WTC11 (cell line): ENCODE measurements around the gene VARS2. TPM values are rescaled to one million over a fixed set of nuclear protein-coding genes. Genes with fewer than 3 reads are reported as not detected.
A peak's percentile ranks its signal among the peaks of the same experiment; 100 is the strongest.
"Not testable (repeated sequence)": the region's sequence is repeated elsewhere in the genome, so short reads cannot be mapped to it uniquely, and the experiment has no call there.

ENCODE experiments used
- ATAC-seq: fragments of 200-7000 bp; cut with Tn5 transposase; 2 replicates; pipeline ENCODE4 v1.10.0; 2021; ENCODE audit warnings: mild to moderate bottlenecking, moderate library complexity
- CTCF ChIA-PET: fragments of 300-600 bp; sonication (Branson Sonifier 250); formaldehyde crosslinking; loops from one replicate; lab custom pipeline; 2021; ENCODE audit warnings: antibody characterized with exemption; lab: Charles Lee
- POLR2A ChIA-PET: fragments of 350-600 bp; sonication (Branson Sonifier 250); formaldehyde crosslinking; loops from one replicate; lab custom pipeline; 2021; ENCODE audit warnings: antibody characterized with exemption; lab: Charles Lee
- DNase-seq: peaks from one replicate; pipeline ENCODE4 v3.0.0; 2021; ENCODE audit warnings: low spot score
- H3K27ac Mint-ChIP-seq: 2 replicates; pipeline ENCODE4 v1.8.0; 2021; ENCODE audit warnings: mixed read lengths
- H3K27me3 Mint-ChIP-seq: 2 replicates; pipeline ENCODE4 v1.8.0; 2021; ENCODE audit warnings: low read depth, mild to moderate bottlenecking, moderate library complexity, mixed read lengths
- H3K36me3 Mint-ChIP-seq: 2 replicates; pipeline ENCODE4 v1.8.0; 2021; ENCODE audit warnings: mixed read lengths
- H3K4me1 Mint-ChIP-seq: 2 replicates; pipeline ENCODE4 v1.8.0; 2022; ENCODE audit warnings: mixed read lengths
- H3K4me3 Mint-ChIP-seq: 2 replicates; pipeline ENCODE4 v1.8.0; 2021; ENCODE audit warnings: mild to moderate bottlenecking, moderate library complexity, mixed read lengths
- H3K9me3 Mint-ChIP-seq: 2 replicates; pipeline ENCODE4 v1.8.0; 2021; ENCODE audit warnings: mixed read lengths
- ATF1 ChIP-seq: sonication (generic); formaldehyde crosslinking; IDR thresholded peaks from 2 replicates; pipeline ENCODE4 v1.8.1; 2023; ENCODE audit warnings: mild to moderate bottlenecking, moderate library complexity, missing genetic modification reagents
- ATF2 ChIP-seq: sonication (generic); formaldehyde crosslinking; IDR thresholded peaks from 2 replicates; pipeline ENCODE4 v1.8.1; 2022; ENCODE audit warnings: low read depth, missing genetic modification reagents, borderline replicate concordance
- CBFB ChIP-seq: sonication (generic); formaldehyde crosslinking; IDR thresholded peaks from 2 replicates; pipeline ENCODE4 v1.8.1; 2022; ENCODE audit warnings: mild to moderate bottlenecking, low read depth, missing genetic modification reagents
- CREM ChIP-seq: sonication (generic); formaldehyde crosslinking; IDR thresholded peaks from 2 replicates; pipeline ENCODE4 v1.8.1; 2022; ENCODE audit warnings: mild to moderate bottlenecking, missing genetic modification reagents, moderate library complexity
- FOXK1 ChIP-seq: sonication (generic); formaldehyde crosslinking; IDR thresholded peaks from 2 replicates; pipeline ENCODE4 v1.8.0; 2022; ENCODE audit warnings: mild to moderate bottlenecking, moderate library complexity, missing genetic modification reagents
- MXD4 ChIP-seq: fragments of 250-450 bp; sonication (Bioruptor Pico); IDR thresholded peaks from 2 replicates; pipeline ENCODE4 v1.8.0; 2021; ENCODE audit warnings: mild to moderate bottlenecking, moderate library complexity, borderline replicate concordance
- NFYB ChIP-seq: sonication (generic); formaldehyde crosslinking; conservative IDR thresholded peaks from 2 replicates; pipeline ENCODE4 v1.8.0; 2022; ENCODE audit warnings: low read depth, missing genetic modification reagents
- NR1H2 ChIP-seq: sonication (generic); formaldehyde crosslinking; IDR thresholded peaks from 2 replicates; pipeline ENCODE4 v1.9.0; 2021; ENCODE audit warnings: mild to moderate bottlenecking, moderate library complexity, missing genetic modification reagents
- NR3C1 ChIP-seq: sonication (generic); formaldehyde crosslinking; conservative IDR thresholded peaks from 2 replicates; pipeline ENCODE4 v1.8.1; 2023; ENCODE audit warnings: low read depth, mild to moderate bottlenecking, missing genetic modification reagents
- STAT6 ChIP-seq: sonication (generic); formaldehyde crosslinking; conservative IDR thresholded peaks from 2 replicates; pipeline ENCODE4 v1.8.1; 2023; ENCODE audit warnings: mild to moderate bottlenecking, low read depth, missing genetic modification reagents, moderate library complexity
- USF1 ChIP-seq: sonication (generic); formaldehyde crosslinking; IDR thresholded peaks from 2 replicates; pipeline ENCODE4 v1.8.0; 2022; ENCODE audit warnings: mild to moderate bottlenecking, missing genetic modification reagents
- USF2 ChIP-seq: sonication (generic); formaldehyde crosslinking; IDR thresholded peaks from 2 replicates; pipeline ENCODE4 v1.8.1; 2023; ENCODE audit warnings: mild to moderate bottlenecking, missing genetic modification reagents, moderate library complexity
- ZNF281 ChIP-seq: sonication (generic); formaldehyde crosslinking; IDR thresholded peaks from 2 replicates; pipeline ENCODE4 v1.8.0; 2023; ENCODE audit warnings: mild to moderate bottlenecking, missing genetic modification reagents
- ZNF396 ChIP-seq: fragments of 250-450 bp; sonication (Bioruptor Pico); IDR thresholded peaks from 2 replicates; pipeline ENCODE4 v1.8.0; 2021; ENCODE audit warnings: mild to moderate bottlenecking, moderate library complexity, borderline replicate concordance
- ZSCAN18 ChIP-seq: fragments of 250-450 bp; sonication (Bioruptor Pico); IDR thresholded peaks from 2 replicates; pipeline ENCODE4 v2.1.2; 2022; ENCODE audit warnings: mild to moderate bottlenecking, moderate library complexity
- total RNA-seq: library from RNA; stranded (reverse); gene quantifications from 3 replicates; pipeline ENCODE4 v1.2.3, GENCODE V29; 2021

VARS2 gene
- total RNA-seq, 1 experiment from 2014 or later, result 65.6 TPM

- ATAC-seq (no peak), DNase-seq (no peak)
- H3K9me3 Mint-ChIP-seq, result peaks cover 19% of the 10 kb centered on the region
- ChIA-PET POLR2A (no interaction called here), CTCF (interaction anchor here (1.0 kb wide), 1 partner anchor 12 kb away, joined by 3 read pairs; the partner anchor contains the start of gene VARS2)
- no peak overlapping the region for H3K4me3 Mint-ChIP-seq
- no peaks in the 10 kb centered on the region for H3K27me3 Mint-ChIP-seq
- no peak for TF ChIP-seq ATF1 (CRISPR knock-in tag)
- TF ChIP-seq CBFB (CRISPR knock-in tag), result no peak
- no peak for TF ChIP-seq NR3C1 (CRISPR knock-in tag)
- TF ChIP-seq FOXK1 (CRISPR knock-in tag), result no peak
- no peak for TF ChIP-seq CREM (CRISPR knock-in tag)
- peaks cover 7% of the 10 kb centered on the region; the same call in 1 of the 2 replicates for H3K4me1 Mint-ChIP-seq
- H3K36me3 Mint-ChIP-seq, result peaks cover 54% of the 10 kb centered on the region
- H3K27ac Mint-ChIP-seq, result no peak overlapping the region
Observed at GRCh38 chr6:30926644-30927043, 12.6 kb downstream of the VARS2 start.

- H3K36me3 Mint-ChIP-seq, result peaks cover 53% of the 10 kb centered on the region
- H3K4me3 Mint-ChIP-seq, result not testable (repeated sequence)
Observed at GRCh38 chr6:30927080-30927479, 13.0 kb downstream of the VARS2 start.

GRCh38 chr6:30928677-30929076 lies 14.6 kb downstream of the VARS2 start:
- DNase-seq (no peak), ATAC-seq (no peak)
- peaks cover 19% of the 10 kb centered on the region for H3K9me3 Mint-ChIP-seq
- CTCF ChIA-PET, result interaction anchor here (3.7 kb wide), 1 partner anchor 142 kb away, joined by 18 read pairs; no protein-coding TSS in a partner anchor
- H3K27me3 Mint-ChIP-seq, result no peaks in the 10 kb centered on the region
- TF ChIP-seq MXD4 (CRISPR knock-in tag) (no peak), USF1 (0 out of 2 replicates have a peak, but pooled peaks have one; percentile 25), USF2 (peak; percentile 62)
- no peak overlapping the region for H3K4me3 Mint-ChIP-seq
- POLR2A ChIA-PET, result no interaction called here
- peaks cover 38% of the 10 kb centered on the region for H3K36me3 Mint-ChIP-seq
- peaks cover 8% of the 10 kb centered on the region; the same call in 1 of the 2 replicates for H3K4me1 Mint-ChIP-seq
- no peak overlapping the region for H3K27ac Mint-ChIP-seq

More at GRCh38 chr6:30927080-30927479, 13.0 kb downstream of the VARS2 start:
- Mint-ChIP-seq H3K4me1 (peaks cover 11% of the 10 kb centered on the region; the same call in 1 of the 2 replicates), H3K9me3 (peaks cover 19% of the 10 kb centered on the region)
- not testable (repeated sequence) for DNase-seq, H3K27me3 Mint-ChIP-seq, H3K27ac Mint-ChIP-seq, ATAC-seq
- ChIA-PET POLR2A (interaction anchor here (0.7 kb wide), 1 partner anchor 107 kb away, joined by 3 read pairs; no protein-coding TSS in a partner anchor), CTCF (interaction anchor here (1.0 kb wide), 1 partner anchor 13 kb away, joined by 3 read pairs; the partner anchor contains the start of gene VARS2)

GRCh38 chr6:30930506-30930905 lies 16.5 kb downstream of the VARS2 start:
- DNase-seq (no peak), ATAC-seq (no peak)
- Mint-ChIP-seq H3K27ac (no peak overlapping the region), H3K27me3 (no peaks in the 10 kb centered on the region), H3K36me3 (peaks cover 32% of the 10 kb centered on the region), H3K4me1 (peaks cover 8% of the 10 kb centered on the region; the same call in 1 of the 2 replicates), H3K9me3 (peaks cover 19% of the 10 kb centered on the region), H3K4me3 (no peak overlapping the region)
- ChIA-PET CTCF (interaction anchor here (0.8 to 3.7 kb wide), 6 partner anchors 11 to 157 kb away, joined by 3 to 18 read pairs (median 7); partner anchors contain the start of gene MUCL3), POLR2A (interaction anchor here (0.6 kb wide), 1 partner anchor 331 kb away, joined by 4 read pairs; no protein-coding TSS in a partner anchor)
- TF ChIP-seq ATF2 (CRISPR knock-in tag), result no peak
- no peak for TF ChIP-seq STAT6 (CRISPR knock-in tag)
- no peak for TF ChIP-seq ZNF396 (CRISPR knock-in tag)
- TF ChIP-seq ZSCAN18, result no peak
- TF ChIP-seq NFYB (CRISPR knock-in tag), result no peak
- TF ChIP-seq ZNF281, result no peak
- TF ChIP-seq CBFB (CRISPR knock-in tag), result no peak
- no peak for TF ChIP-seq NR1H2 (CRISPR knock-in tag)
